ENCODE data around the gene MRO.

GRCh38 chr18:50806208-50806616 lies 13.6 kb downstream of the MRO start:
- no peak for TF ChIP-seq BCL11A (IDR thresholded peaks at IDR 0.05; ENCODE audit: low read depth in 2 of 2, low read length in 2 of 2)
- no peak for TF ChIP-seq RBBP5 (IDR thresholded peaks at IDR 0.05; ENCODE audit: borderline replicate concordance, low read depth, low read length)
- TF ChIP-seq CTCF (IDR thresholded peaks at IDR 0.05; ENCODE audit: control extremely low read depth in 1 of 3, insufficient read depth in 1 of 3, low read depth in 1 of 3, low read length in 3 of 3): no peak
- TF ChIP-seq JUN (IDR thresholded peaks at IDR 0.05; ENCODE audit: low read depth, low read length): no peak
- TF ChIP-seq EZH2 (IDR thresholded peaks at IDR 0.05; ENCODE audit: low read depth, low read length, severe bottlenecking): no peak
- no peak for TF ChIP-seq RFX5 (IDR thresholded peaks at IDR 0.05; ENCODE audit: borderline replicate concordance, low read depth, low read length)
